T-helper 2 cell treated with Interferon-gamma antibody and Interleukin-4, amounts not matched to agents 100 ng/mL and 5 ng/mL, for 36 hours (primary cell): ENCODE measurements around the gene PHF2. TPM values are rescaled to one million over a fixed set of nuclear protein-coding genes. Genes with fewer than 3 reads are reported as not detected.

Source experiments
- intact Hi-C: fragments of 100-400 bp; cut with micrococcal nuclease; formaldehyde crosslinking; loops from one replicate; pipeline ENCODE4 v1.15.1; 2023
- total RNA-seq: library from RNA; stranded (reverse); gene quantifications from 2 replicates; pipeline ENCODE4 v1.2.3, GENCODE V29; 2022

PHF2 gene
- total RNA-seq, 1 donor from 2014 or later, result 29.5 TPM

- intact Hi-C loops, result loop anchor here (2.0 to 5.0 kb wide), 5 partner anchors 100 to 689 kb away; partner anchors contain the start of genes CARD19 and ZNF484
Observed at GRCh38 chr9:93567271-93567959, 9.0 kb upstream of the PHF2 start.

GRCh38 chr9:93568169-93568568 lies 8.2 kb upstream of the PHF2 start:
- intact Hi-C loops, result loop anchor here (5.0 kb wide), 2 partner anchors 101 to 611 kb away; no protein-coding TSS in a partner anchor

GRCh38 chr9:93569621-93570174 lies 6.7 kb upstream of the PHF2 start:
- intact Hi-C loops, result loop anchor here (5.0 kb wide), 2 partner anchors 102 to 612 kb away; no protein-coding TSS in a partner anchor

GRCh38 chr9:93572221-93572620 lies 4.2 kb upstream of the PHF2 start:
- intact Hi-C loops, result no loop called here

- intact Hi-C loops, result no loop called here
Observed at GRCh38 chr9:93572636-93573515, 3.5 kb upstream of the PHF2 start.

- intact Hi-C loops, result no loop called here
Observed at GRCh38 chr9:93573516-93573828, 2.9 kb upstream of the PHF2 start.

- intact Hi-C loops, result no loop called here
Observed at GRCh38 chr9:93574091-93574899, 2.1 kb upstream of the PHF2 start.

GRCh38 chr9:93574900-93575795 lies 1.2 kb upstream of the PHF2 start:
- intact Hi-C loops, result no loop called here

GRCh38 chr9:93575796-93576257 lies 557 bp upstream of the PHF2 start:
- intact Hi-C loops, result loop anchor here (1.0 kb wide), 1 partner anchor 10 kb away; no protein-coding TSS in a partner anchor

GRCh38 chr9:93577078-93577974 lies 942 bp downstream of the PHF2 start:
- intact Hi-C loops, result no loop called here

- intact Hi-C loops, result no loop called here
Observed at GRCh38 chr9:93577975-93578682, 1.7 kb downstream of the PHF2 start.

GRCh38 chr9:93578844-93579243 lies 2.5 kb downstream of the PHF2 start:
- intact Hi-C loops, result no loop called here

GRCh38 chr9:93579711-93580516 lies 3.5 kb downstream of the PHF2 start:
- intact Hi-C loops, result no loop called here

- intact Hi-C loops, result no loop called here
Observed at GRCh38 chr9:93580654-93581380, 4.4 kb downstream of the PHF2 start.

GRCh38 chr9:93582115-93582514 lies 5.7 kb downstream of the PHF2 start:
- intact Hi-C loops, result no loop called here

- intact Hi-C loops, result no loop called here
Observed at GRCh38 chr9:93582550-93582949, 6.2 kb downstream of the PHF2 start.

GRCh38 chr9:93585259-93585658 lies 8.9 kb downstream of the PHF2 start:
- intact Hi-C loops, result no loop called here
